Measurements from ENCODE around the gene LDLR.

DNA sequence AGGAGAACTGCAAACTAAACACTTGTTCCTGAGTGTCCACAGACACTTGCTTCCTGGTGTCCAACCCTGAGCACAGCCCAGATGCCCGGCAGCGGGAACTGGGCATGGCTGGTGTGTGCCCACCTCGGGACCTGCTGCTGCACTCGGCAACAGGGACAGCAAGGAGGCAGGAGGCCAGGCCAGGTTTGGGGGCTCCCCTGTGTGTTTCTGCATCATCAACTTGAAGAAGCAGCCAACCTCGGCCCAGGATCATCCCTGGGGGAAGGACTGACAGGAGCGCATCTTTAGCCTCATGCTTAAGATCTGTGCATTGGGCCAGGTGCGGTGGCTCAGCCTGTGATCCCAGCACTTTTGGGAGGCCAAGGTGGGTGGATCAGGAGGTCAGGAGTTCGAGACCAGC is 35.1 kb upstream of the LDLR start:
- TF ChIP-seq BHLHE40 (IDR thresholded peaks at IDR 0.05; ENCODE audit: low read depth, low read length), result no peak
- TF ChIP-seq, protein P1, sequence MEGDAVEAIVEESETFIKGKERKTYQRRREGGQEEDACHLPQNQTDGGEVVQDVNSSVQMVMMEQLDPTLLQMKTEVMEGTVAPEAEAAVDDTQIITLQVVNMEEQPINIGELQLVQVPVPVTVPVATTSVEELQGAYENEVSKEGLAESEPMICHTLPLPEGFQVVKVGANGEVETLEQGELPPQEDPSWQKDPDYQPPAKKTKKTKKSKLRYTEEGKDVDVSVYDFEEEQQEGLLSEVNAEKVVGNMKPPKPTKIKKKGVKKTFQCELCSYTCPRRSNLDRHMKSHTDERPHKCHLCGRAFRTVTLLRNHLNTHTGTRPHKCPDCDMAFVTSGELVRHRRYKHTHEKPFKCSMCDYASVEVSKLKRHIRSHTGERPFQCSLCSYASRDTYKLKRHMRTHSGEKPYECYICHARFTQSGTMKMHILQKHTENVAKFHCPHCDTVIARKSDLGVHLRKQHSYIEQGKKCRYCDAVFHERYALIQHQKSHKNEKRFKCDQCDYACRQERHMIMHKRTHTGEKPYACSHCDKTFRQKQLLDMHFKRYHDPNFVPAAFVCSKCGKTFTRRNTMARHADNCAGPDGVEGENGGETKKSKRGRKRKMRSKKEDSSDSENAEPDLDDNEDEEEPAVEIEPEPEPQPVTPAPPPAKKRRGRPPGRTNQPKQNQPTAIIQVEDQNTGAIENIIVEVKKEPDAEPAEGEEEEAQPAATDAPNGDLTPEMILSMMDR (conservative IDR thresholded peaks at IDR 0.05; ENCODE audit: low read depth, low read length), result no peak
- no peak for TF ChIP-seq MAZ (IDR thresholded peaks at IDR 0.05; ENCODE audit: borderline replicate concordance, low read depth, low read length)
- TF ChIP-seq RCOR1 (IDR thresholded peaks at IDR 0.05; ENCODE audit: insufficient replicate concordance, low read length), result no peak
- TF ChIP-seq RAD21 (IDR thresholded peaks at IDR 0.05; ENCODE audit: low read length), result no peak
- no peak for TF ChIP-seq POLR2A (IDR thresholded peaks at IDR 0.05; ENCODE audit: low read depth, low read length)
- TF ChIP-seq, protein P2, sequence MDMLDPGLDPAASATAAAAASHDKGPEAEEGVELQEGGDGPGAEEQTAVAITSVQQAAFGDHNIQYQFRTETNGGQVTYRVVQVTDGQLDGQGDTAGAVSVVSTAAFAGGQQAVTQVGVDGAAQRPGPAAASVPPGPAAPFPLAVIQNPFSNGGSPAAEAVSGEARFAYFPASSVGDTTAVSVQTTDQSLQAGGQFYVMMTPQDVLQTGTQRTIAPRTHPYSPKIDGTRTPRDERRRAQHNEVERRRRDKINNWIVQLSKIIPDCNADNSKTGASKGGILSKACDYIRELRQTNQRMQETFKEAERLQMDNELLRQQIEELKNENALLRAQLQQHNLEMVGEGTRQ (IDR thresholded peaks at IDR 0.05; ENCODE audit: low read depth, low read length), result no peak
- no peak for TF ChIP-seq MXI1 (IDR thresholded peaks at IDR 0.05; ENCODE audit: borderline replicate concordance, low read depth, low read length)
